Measurements from ENCODE around the gene RAB7A. TPM values are rescaled to one million over a fixed set of nuclear protein-coding genes. Genes with fewer than 3 reads are reported as not detected.
"Not testable (repeated sequence)": the region's sequence is repeated elsewhere in the genome, so short reads cannot be mapped to it uniquely, and the experiment has no call there.

RAB7A gene
- total and polyA plus RNA-seq, 2 of the 4 experiments (the other 2 are of a cell fraction): 57.0 to 240 TPM

DNA sequence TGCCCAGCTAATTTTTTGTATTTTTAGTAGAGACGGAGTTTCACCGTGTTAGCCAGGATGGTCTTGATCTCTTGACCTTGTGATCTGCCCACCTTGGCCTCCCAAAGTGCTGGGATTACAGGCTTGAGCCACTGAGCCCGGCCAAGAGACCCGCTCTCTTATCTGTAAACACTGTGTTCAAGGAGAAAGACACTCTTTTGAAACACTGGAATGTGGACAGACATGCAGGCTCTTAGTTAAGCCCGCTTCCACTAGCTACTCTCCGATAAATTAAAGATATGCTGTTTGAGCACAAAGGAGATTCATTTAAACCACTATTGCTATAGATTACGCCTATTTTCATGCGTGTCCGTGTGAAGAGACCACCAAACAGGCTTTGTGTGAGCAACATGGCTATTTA is 103.1 kb downstream of the RAB7A start:
- H2BK5ac ChIP-seq (ENCODE audit: low read depth, low read length, poor library complexity, severe bottlenecking); H2BK120ac ChIP-seq (ENCODE audit: low read depth, low read length); H4K8ac ChIP-seq (ENCODE audit: low read depth in 2 of 2, low read length in 2 of 2); POLR2A ChIA-PET (ENCODE audit: unreplicated experiment); H2AFZ ChIP-seq (replicated peaks; ENCODE audit: low read length, poor library complexity); BruUV-seq (replicated peaks); H3K4ac ChIP-seq (ENCODE audit: low read depth, low read length); H3K56ac ChIP-seq (ENCODE audit: extremely low read depth, insufficient read depth, low read length); H2BK20ac ChIP-seq (ENCODE audit: low read depth, low read length); H3K79me1 ChIP-seq (ENCODE audit: low read depth in 1 of 2, low read length in 2 of 2); H3K27ac ChIP-seq (ENCODE audit: insufficient read depth, low read length); H3K9ac ChIP-seq (ENCODE audit: low read depth, low read length); H4K5ac ChIP-seq (ENCODE audit: low read depth, low read length); H3K18ac ChIP-seq (ENCODE audit: low read depth, low read length); H3K9me1 ChIP-seq (ENCODE audit: insufficient read depth, low read length); H4K20me1 ChIP-seq (ENCODE audit: insufficient read depth, low read length); H2AK5ac ChIP-seq (ENCODE audit: low read depth, low read length); ATAC-seq (ENCODE audit: low read depth); intact Hi-C loops (cut with micrococcal nuclease); H3K9me3 ChIP-seq (ENCODE audit: control insufficient read depth, insufficient read depth, low read length); dilution Hi-C loops (cut with HindIII; ENCODE audit: low sequenced_read_pairs, unreplicated experiment); H4K91ac ChIP-seq (ENCODE audit: insufficient read depth, low read depth, low read length); H2BK15ac ChIP-seq (ENCODE audit: low read depth, low read length); H3K23ac ChIP-seq (ENCODE audit: low read depth, low read length); H3K27me3 ChIP-seq (ENCODE audit: control insufficient read depth, insufficient read depth, low read length); H3K4me2 ChIP-seq (ENCODE audit: low read depth, low read length); in situ Hi-C loops (cut with MboI; ENCODE audit: low sequenced_read_pairs); H3K14ac ChIP-seq (replicated peaks; ENCODE audit: low read depth, low read length); H3K36me3 ChIP-seq (ENCODE audit: control insufficient read depth, insufficient read depth, low read length); H2AK9ac ChIP-seq (replicated peaks; ENCODE audit: low read depth, low read length, poor library complexity); CTCF ChIA-PET; H3K4me3 ChIP-seq (ENCODE audit: insufficient read depth, low read depth, low read length); H3K4me1 ChIP-seq (ENCODE audit: control insufficient read depth, insufficient read depth, low read length); DNase-seq: not testable (repeated sequence)
- WGBS, 2 experiments (ENCODE audit: extremely low coverage in 2 of 2, insufficient read length in 1 of 2): 38% methylated on average over 3 of the region's 9 CpGs; no CpG with 5 or more reads in 1 of the 2 experiments

DNA sequence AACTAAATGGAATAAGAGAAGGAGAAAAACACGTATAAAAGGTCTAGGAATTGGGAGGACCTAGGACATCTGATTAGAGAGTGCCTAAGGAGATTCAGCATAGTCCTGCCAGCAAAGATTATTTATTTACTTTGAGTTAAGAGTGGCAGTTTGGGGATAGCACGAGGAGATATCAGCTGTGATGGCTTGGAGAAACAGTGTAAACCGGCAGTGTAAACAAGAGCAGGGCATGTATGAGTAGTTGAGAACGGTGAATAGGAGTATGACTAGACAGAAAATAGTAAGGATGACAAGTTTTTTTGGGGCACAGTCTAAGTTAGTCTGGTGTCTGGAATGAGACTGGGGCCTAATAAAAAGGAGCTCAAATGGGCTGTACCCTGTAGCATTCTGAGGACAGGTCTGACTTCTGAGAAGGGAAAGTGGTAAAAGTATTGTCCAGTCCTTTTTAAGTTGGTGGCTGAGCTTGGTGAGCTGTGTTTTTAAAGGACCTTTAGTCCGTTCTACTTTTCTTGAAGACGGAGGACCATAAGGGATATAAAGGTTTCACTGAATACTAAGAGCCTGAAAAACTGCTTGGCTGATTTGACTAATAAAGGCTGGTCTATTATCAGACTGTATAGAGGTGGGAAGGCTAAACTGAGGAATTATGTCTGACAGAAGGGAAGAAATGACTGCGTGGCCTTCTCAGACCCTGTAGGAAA is 104.1 kb downstream of the RAB7A start:
- H2AK5ac ChIP-seq (ENCODE audit: low read depth, low read length); H4K5ac ChIP-seq (ENCODE audit: low read depth, low read length); H2AK9ac ChIP-seq (replicated peaks; ENCODE audit: low read depth, low read length, poor library complexity); H3K56ac ChIP-seq (ENCODE audit: extremely low read depth, insufficient read depth, low read length); H3K18ac ChIP-seq (ENCODE audit: low read depth, low read length); H3K23ac ChIP-seq (ENCODE audit: low read depth, low read length); H2BK20ac ChIP-seq (ENCODE audit: low read depth, low read length); CTCF ChIA-PET; H3K27me3 ChIP-seq (ENCODE audit: control insufficient read depth, insufficient read depth, low read length); H2BK15ac ChIP-seq (ENCODE audit: low read depth, low read length); POLR2A ChIA-PET (ENCODE audit: unreplicated experiment); H3K9me1 ChIP-seq (ENCODE audit: insufficient read depth, low read length); H4K91ac ChIP-seq (ENCODE audit: insufficient read depth, low read depth, low read length); H3K9me3 ChIP-seq (ENCODE audit: control insufficient read depth, insufficient read depth, low read length); dilution Hi-C loops (cut with HindIII; ENCODE audit: low sequenced_read_pairs, unreplicated experiment); ATAC-seq (ENCODE audit: low read depth); intact Hi-C loops (cut with micrococcal nuclease); H3K4me2 ChIP-seq (ENCODE audit: low read depth, low read length); H2BK120ac ChIP-seq (ENCODE audit: low read depth, low read length); in situ Hi-C loops (cut with MboI; ENCODE audit: low sequenced_read_pairs); H3K36me3 ChIP-seq (ENCODE audit: control insufficient read depth, insufficient read depth, low read length); H4K20me1 ChIP-seq (ENCODE audit: insufficient read depth, low read length); H3K4me1 ChIP-seq (ENCODE audit: control insufficient read depth, insufficient read depth, low read length); H2AFZ ChIP-seq (replicated peaks; ENCODE audit: low read length, poor library complexity); H3K79me1 ChIP-seq (ENCODE audit: low read depth in 1 of 2, low read length in 2 of 2); H4K8ac ChIP-seq (ENCODE audit: low read depth in 2 of 2, low read length in 2 of 2); H3K4ac ChIP-seq (ENCODE audit: low read depth, low read length); H3K14ac ChIP-seq (replicated peaks; ENCODE audit: low read depth, low read length); H3K27ac ChIP-seq (ENCODE audit: insufficient read depth, low read length); H3K4me3 ChIP-seq (ENCODE audit: insufficient read depth, low read depth, low read length); BruUV-seq (replicated peaks); H3K9ac ChIP-seq (ENCODE audit: low read depth, low read length); DNase-seq; H2BK5ac ChIP-seq (ENCODE audit: low read depth, low read length, poor library complexity, severe bottlenecking): not testable (repeated sequence)
- 20% methylated on average over 1 of the region's 7 CpGs; no CpG with 5 or more reads in 1 of the 2 experiments for WGBS, 2 experiments (ENCODE audit: extremely low coverage in 2 of 2, insufficient read length in 1 of 2)
